ENCODE results near the gene BCL7B.

GRCh38 chr7:73555411-73555982 is 2.0 kb downstream of the BCL7B start:
- TF ChIP-seq CTCF (IDR thresholded peaks at IDR 0.05) (no peak), SIN3A (IDR thresholded peaks at IDR 0.05; ENCODE audit: borderline replicate concordance, insufficient read depth, low read depth, low read length) (no peak), POLR2AphosphoS5 (IDR thresholded peaks at IDR 0.05; ENCODE audit: low read depth, low read length) (no peak), TCF7L2 (IDR thresholded peaks at IDR 0.05; ENCODE audit: low read depth, low read length) (no peak)
- TF ChIP-seq, protein P1, sequence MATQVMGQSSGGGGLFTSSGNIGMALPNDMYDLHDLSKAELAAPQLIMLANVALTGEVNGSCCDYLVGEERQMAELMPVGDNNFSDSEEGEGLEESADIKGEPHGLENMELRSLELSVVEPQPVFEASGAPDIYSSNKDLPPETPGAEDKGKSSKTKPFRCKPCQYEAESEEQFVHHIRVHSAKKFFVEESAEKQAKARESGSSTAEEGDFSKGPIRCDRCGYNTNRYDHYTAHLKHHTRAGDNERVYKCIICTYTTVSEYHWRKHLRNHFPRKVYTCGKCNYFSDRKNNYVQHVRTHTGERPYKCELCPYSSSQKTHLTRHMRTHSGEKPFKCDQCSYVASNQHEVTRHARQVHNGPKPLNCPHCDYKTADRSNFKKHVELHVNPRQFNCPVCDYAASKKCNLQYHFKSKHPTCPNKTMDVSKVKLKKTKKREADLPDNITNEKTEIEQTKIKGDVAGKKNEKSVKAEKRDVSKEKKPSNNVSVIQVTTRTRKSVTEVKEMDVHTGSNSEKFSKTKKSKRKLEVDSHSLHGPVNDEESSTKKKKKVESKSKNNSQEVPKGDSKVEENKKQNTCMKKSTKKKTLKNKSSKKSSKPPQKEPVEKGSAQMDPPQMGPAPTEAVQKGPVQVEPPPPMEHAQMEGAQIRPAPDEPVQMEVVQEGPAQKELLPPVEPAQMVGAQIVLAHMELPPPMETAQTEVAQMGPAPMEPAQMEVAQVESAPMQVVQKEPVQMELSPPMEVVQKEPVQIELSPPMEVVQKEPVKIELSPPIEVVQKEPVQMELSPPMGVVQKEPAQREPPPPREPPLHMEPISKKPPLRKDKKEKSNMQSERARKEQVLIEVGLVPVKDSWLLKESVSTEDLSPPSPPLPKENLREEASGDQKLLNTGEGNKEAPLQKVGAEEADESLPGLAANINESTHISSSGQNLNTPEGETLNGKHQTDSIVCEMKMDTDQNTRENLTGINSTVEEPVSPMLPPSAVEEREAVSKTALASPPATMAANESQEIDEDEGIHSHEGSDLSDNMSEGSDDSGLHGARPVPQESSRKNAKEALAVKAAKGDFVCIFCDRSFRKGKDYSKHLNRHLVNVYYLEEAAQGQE (IDR thresholded peaks at IDR 0.05; ENCODE audit: insufficient read depth in 1 of 2, low read depth in 2 of 2, low read length in 1 of 2): no peak

Data from Panc1 (cell line).